ENCODE results near the gene MYCN. TPM values are rescaled to one million over a fixed set of nuclear protein-coding genes. Genes with fewer than 3 reads are reported as not detected.

MYCN gene
- polyA plus RNA-seq, 1 experiment: not detected

DNA sequence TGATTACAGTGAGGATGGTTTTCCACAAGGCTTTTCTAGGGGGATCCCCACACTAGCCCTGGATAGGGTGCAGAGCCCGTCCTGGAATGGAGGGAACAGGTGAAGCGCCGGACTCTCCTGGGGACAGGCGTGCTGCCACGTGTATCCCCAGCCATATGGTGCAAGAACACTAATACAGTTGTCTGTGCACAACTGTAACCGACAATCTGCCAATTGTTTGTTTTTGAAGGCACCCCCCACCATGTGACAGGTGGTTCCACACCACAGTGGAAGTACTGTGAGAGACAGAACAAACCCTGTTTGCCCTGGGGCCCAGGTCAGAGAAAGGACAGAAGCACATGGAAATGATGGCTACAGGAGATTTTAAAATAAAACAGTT lies 52.9 kb downstream of the MYCN start:
- no peak for DNase-seq (ENCODE audit: low read depth, low spot score)
- Histone ChIP-seq H3K27me3 (ENCODE audit: control insufficient read depth, insufficient read depth, low read length) (no peaks in the 10 kb centered on the region), H3K9me3 (ENCODE audit: control insufficient read depth, insufficient read depth, low read length) (peaks cover 60% of the 10 kb centered on the region), H3K4me3 (ENCODE audit: low read depth, low read length) (no peak overlapping the region), H3K27ac (ENCODE audit: low read depth, low read length) (no peak overlapping the region)
- POLR2A ChIA-PET: no interaction called here
- CTCF ChIA-PET: no interaction called here
- TF ChIP-seq, protein P1, sequence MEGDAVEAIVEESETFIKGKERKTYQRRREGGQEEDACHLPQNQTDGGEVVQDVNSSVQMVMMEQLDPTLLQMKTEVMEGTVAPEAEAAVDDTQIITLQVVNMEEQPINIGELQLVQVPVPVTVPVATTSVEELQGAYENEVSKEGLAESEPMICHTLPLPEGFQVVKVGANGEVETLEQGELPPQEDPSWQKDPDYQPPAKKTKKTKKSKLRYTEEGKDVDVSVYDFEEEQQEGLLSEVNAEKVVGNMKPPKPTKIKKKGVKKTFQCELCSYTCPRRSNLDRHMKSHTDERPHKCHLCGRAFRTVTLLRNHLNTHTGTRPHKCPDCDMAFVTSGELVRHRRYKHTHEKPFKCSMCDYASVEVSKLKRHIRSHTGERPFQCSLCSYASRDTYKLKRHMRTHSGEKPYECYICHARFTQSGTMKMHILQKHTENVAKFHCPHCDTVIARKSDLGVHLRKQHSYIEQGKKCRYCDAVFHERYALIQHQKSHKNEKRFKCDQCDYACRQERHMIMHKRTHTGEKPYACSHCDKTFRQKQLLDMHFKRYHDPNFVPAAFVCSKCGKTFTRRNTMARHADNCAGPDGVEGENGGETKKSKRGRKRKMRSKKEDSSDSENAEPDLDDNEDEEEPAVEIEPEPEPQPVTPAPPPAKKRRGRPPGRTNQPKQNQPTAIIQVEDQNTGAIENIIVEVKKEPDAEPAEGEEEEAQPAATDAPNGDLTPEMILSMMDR (IDR thresholded peaks at IDR 0.05; ENCODE audit: low read depth, low read length): no peak

DNA sequence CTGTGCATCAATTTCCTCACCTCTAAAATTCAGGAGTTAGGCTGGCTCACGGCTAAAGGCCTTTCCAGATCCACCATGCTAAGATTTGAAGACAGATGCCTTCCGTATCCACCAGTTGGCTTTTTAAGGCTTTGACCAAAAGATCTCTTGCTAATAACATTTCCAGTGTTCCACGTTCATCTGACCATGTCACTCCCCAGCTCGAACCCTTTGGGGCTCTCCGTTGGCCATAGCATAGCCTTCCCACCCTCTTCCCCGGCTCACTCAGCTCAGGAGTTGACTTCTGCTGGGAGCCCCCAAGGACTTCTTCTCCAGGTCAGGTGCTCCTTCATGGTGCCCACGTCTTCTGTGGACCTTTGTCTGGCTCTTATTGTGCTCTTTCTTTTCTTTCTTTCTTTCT lies 53.3 kb downstream of the MYCN start:
- Histone ChIP-seq H3K4me3 (ENCODE audit: low read depth, low read length) (no peak overlapping the region), H3K9me3 (ENCODE audit: control insufficient read depth, insufficient read depth, low read length) (peaks cover 64% of the 10 kb centered on the region), H3K27ac (ENCODE audit: low read depth, low read length) (no peak overlapping the region), H3K27me3 (ENCODE audit: control insufficient read depth, insufficient read depth, low read length) (no peaks in the 10 kb centered on the region)
- CTCF ChIA-PET: no interaction called here
- no peak for DNase-seq (ENCODE audit: low read depth, low spot score)
- POLR2A ChIA-PET: no interaction called here
- TF ChIP-seq, protein P1 (IDR thresholded peaks at IDR 0.05; ENCODE audit: low read depth, low read length): no peak

DNA sequence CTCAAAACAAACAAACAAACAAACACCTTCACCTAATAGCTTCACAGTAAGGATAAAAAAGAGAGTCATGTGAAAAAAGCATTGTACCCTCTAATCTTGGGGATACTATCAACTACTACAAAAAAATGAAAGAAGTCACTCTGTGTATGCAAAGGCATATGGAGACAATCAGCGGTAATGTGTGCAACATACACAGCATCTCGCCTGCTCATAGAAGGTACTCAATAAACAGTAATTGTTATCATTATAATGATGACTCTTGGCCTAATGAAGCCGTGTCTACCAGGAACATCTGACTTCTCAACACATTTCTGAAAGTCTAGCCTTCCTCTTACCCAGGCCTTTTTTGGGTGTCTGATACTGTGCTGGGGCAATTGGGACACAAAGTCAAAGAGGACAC lies 55.3 kb downstream of the MYCN start:
- POLR2A ChIA-PET: no interaction called here
- Histone ChIP-seq H3K9me3 (ENCODE audit: control insufficient read depth, insufficient read depth, low read length) (peaks cover 67% of the 10 kb centered on the region), H3K27me3 (ENCODE audit: control insufficient read depth, insufficient read depth, low read length) (no peaks in the 10 kb centered on the region), H3K27ac (ENCODE audit: low read depth, low read length) (no peak overlapping the region), H3K4me3 (ENCODE audit: low read depth, low read length) (no peak overlapping the region)
- CTCF ChIA-PET: no interaction called here
- DNase-seq (ENCODE audit: low read depth, low spot score): no peak
- TF ChIP-seq, protein P1 (IDR thresholded peaks at IDR 0.05; ENCODE audit: low read depth, low read length): no peak

Small RNAs within 50 kb of the gene (small RNA-seq; reads per million reads assigned to genes)
- not detected for gene RF01210 (ENCODE audit: insufficient read length, low read depth)
- gene RN7SL104P (ENCODE audit: insufficient read length, low read depth): not detected
